SJSA1 (cell line): ENCODE data around the gene IQSEC1. TPM values are rescaled to one million over a fixed set of nuclear protein-coding genes. Genes with fewer than 3 reads are reported as not detected.
A peak's percentile ranks its signal among the peaks of the same experiment; 100 is the strongest.

Experiments
- DNase-seq, 2 experiments: peaks; one replicate each; pipeline ENCODE4 v3.0.0-alpha.2; 2015 to 2020; ENCODE audit warnings: low spot score in 2 of 2, low read depth in 1 of 2
- H3K27ac ChIP-seq: fragments of 250-450 bp; sonication (Bioruptor Pico); 2 replicates; pipeline ENCODE4 v1.5.1; 2020; ENCODE audit warnings: mild to moderate bottlenecking, moderate library complexity
- H3K27me3 ChIP-seq: fragments of 250-450 bp; sonication (Bioruptor Pico); replicated peaks from 2 replicates; pipeline ENCODE4 v1.5.1; 2020; ENCODE audit warnings: mild to moderate bottlenecking, moderate library complexity
- H3K36me3 ChIP-seq: fragments of 250-450 bp; sonication (Bioruptor Pico); 2 replicates; pipeline ENCODE4 v1.5.1; 2020; ENCODE audit warnings: mild to moderate bottlenecking
- H3K4me1 ChIP-seq: fragments of 250-450 bp; sonication (Bioruptor Pico); replicated peaks from 2 replicates; pipeline ENCODE4 v1.6.1; 2021; ENCODE audit warnings: mild to moderate bottlenecking
- H3K4me3 ChIP-seq: fragments of 250-450 bp; sonication (Bioruptor Pico); 2 replicates; pipeline ENCODE4 v1.5.1; 2020; ENCODE audit warnings: mild to moderate bottlenecking
- H3K9me3 ChIP-seq: fragments of 250-450 bp; sonication (Bioruptor Pico); replicated peaks from 2 replicates; pipeline ENCODE4 v1.5.1; 2020; ENCODE audit warnings: mild to moderate bottlenecking
- total RNA-seq: library from RNA; depleted of rRNA; stranded (reverse); fragments of >200 nt; shearing (Covaris generic); gene quantifications from 2 replicates; pipeline ENCODE4 v1.2.3, GENCODE V29; 2014

IQSEC1 gene
- total RNA-seq, 1 experiment from 2014 or later, result 6.5 TPM

- no peaks in the 10 kb centered on the region for H3K9me3 ChIP-seq
- peak overlapping the region; percentile 41 for H3K4me3 ChIP-seq
- no peak overlapping the region for H3K27ac ChIP-seq
- H3K4me1 ChIP-seq, result peaks cover 13% of the 10 kb centered on the region
- peak; percentile 69 to 73 for DNase-seq
- no peaks in the 10 kb centered on the region for H3K36me3 ChIP-seq
- H3K27me3 ChIP-seq, result peaks cover 29% of the 10 kb centered on the region
These were observed 78.4 kb downstream of the IQSEC1 start for GRCh38 chr3:12994607-12995388.

- Histone ChIP-seq H3K4me1 (peaks cover 13% of the 10 kb centered on the region), H3K36me3 (no peaks in the 10 kb centered on the region), H3K27me3 (peaks cover 29% of the 10 kb centered on the region), H3K27ac (no peak overlapping the region), H3K9me3 (no peaks in the 10 kb centered on the region), H3K4me3 (peak overlapping the region; percentile 41)
- DNase-seq, result no peak
These were observed 78.9 kb downstream of the IQSEC1 start for GRCh38 chr3:12994357-12994606.

- peaks cover 29% of the 10 kb centered on the region for H3K27me3 ChIP-seq
- no peak overlapping the region for H3K27ac ChIP-seq
- H3K4me3 ChIP-seq, result peak overlapping the region; percentile 41
- H3K36me3 ChIP-seq, result no peaks in the 10 kb centered on the region
- DNase-seq, result no peak
- no peaks in the 10 kb centered on the region for H3K9me3 ChIP-seq
- H3K4me1 ChIP-seq, result peaks cover 13% of the 10 kb centered on the region
These were observed 79.5 kb downstream of the IQSEC1 start for GRCh38 chr3:12993517-12994356.

GRCh38 chr3:12992629-12993516 lies 80.4 kb downstream of the IQSEC1 start:
- Histone ChIP-seq H3K36me3 (no peaks in the 10 kb centered on the region), H3K4me3 (no peak overlapping the region), H3K27me3 (peaks cover 29% of the 10 kb centered on the region), H3K4me1 (peaks cover 13% of the 10 kb centered on the region), H3K27ac (no peak overlapping the region), H3K9me3 (no peaks in the 10 kb centered on the region)
- DNase-seq, result peak in 1 of 2 experiments; percentile 52

GRCh38 chr3:12991861-12992281 lies 81.4 kb downstream of the IQSEC1 start:
- Histone ChIP-seq H3K27ac (no peak overlapping the region), H3K9me3 (no peaks in the 10 kb centered on the region), H3K4me1 (peaks cover 13% of the 10 kb centered on the region), H3K27me3 (peaks cover 24% of the 10 kb centered on the region), H3K36me3 (no peaks in the 10 kb centered on the region), H3K4me3 (no peak overlapping the region)
- no peak for DNase-seq

- Histone ChIP-seq H3K4me1 (peaks cover 13% of the 10 kb centered on the region), H3K9me3 (no peaks in the 10 kb centered on the region), H3K4me3 (no peak overlapping the region), H3K27me3 (peaks cover 20% of the 10 kb centered on the region), H3K36me3 (no peaks in the 10 kb centered on the region), H3K27ac (no peak overlapping the region)
- no peak for DNase-seq
These were observed 81.8 kb downstream of the IQSEC1 start for GRCh38 chr3:12991481-12991837.

GRCh38 chr3:12990781-12991480 lies 82.3 kb downstream of the IQSEC1 start:
- peaks cover 20% of the 10 kb centered on the region for H3K27me3 ChIP-seq
- no peak overlapping the region for H3K4me3 ChIP-seq
- no peaks in the 10 kb centered on the region for H3K36me3 ChIP-seq
- peaks cover 13% of the 10 kb centered on the region for H3K4me1 ChIP-seq
- no peak for DNase-seq
- no peak overlapping the region for H3K27ac ChIP-seq
- no peaks in the 10 kb centered on the region for H3K9me3 ChIP-seq

- no peak overlapping the region for H3K4me3 ChIP-seq
- no peak overlapping the region for H3K27ac ChIP-seq
- no peak for DNase-seq
- peaks cover 20% of the 10 kb centered on the region for H3K27me3 ChIP-seq
- H3K4me1 ChIP-seq, result peaks cover 13% of the 10 kb centered on the region
- H3K9me3 ChIP-seq, result no peaks in the 10 kb centered on the region
- no peaks in the 10 kb centered on the region for H3K36me3 ChIP-seq
These were observed 82.9 kb downstream of the IQSEC1 start for GRCh38 chr3:12990306-12990705.

- Histone ChIP-seq H3K4me3 (no peak overlapping the region), H3K9me3 (no peaks in the 10 kb centered on the region), H3K27ac (no peak overlapping the region), H3K27me3 (peaks cover 13% of the 10 kb centered on the region), H3K36me3 (no peaks in the 10 kb centered on the region), H3K4me1 (peaks cover 4% of the 10 kb centered on the region)
- DNase-seq, result no peak
These were observed 84.3 kb downstream of the IQSEC1 start for GRCh38 chr3:12988728-12989454.

GRCh38 chr3:12987602-12988001 lies 85.6 kb downstream of the IQSEC1 start:
- Histone ChIP-seq H3K27ac (no peak overlapping the region), H3K4me1 (no peaks in the 10 kb centered on the region), H3K9me3 (no peaks in the 10 kb centered on the region), H3K4me3 (no peak overlapping the region), H3K36me3 (no peaks in the 10 kb centered on the region), H3K27me3 (peaks cover under 1% of the 10 kb centered on the region)
- no peak for DNase-seq

GRCh38 chr3:12986986-12987385 lies 86.2 kb downstream of the IQSEC1 start:
- no peaks in the 10 kb centered on the region for H3K36me3 ChIP-seq
- H3K27ac ChIP-seq, result no peak overlapping the region

GRCh38 chr3:12986521-12986920 lies 86.7 kb downstream of the IQSEC1 start:
- Histone ChIP-seq H3K27me3 (no peaks in the 10 kb centered on the region), H3K27ac (no peak overlapping the region), H3K9me3 (no peaks in the 10 kb centered on the region), H3K4me1 (no peaks in the 10 kb centered on the region), H3K36me3 (no peaks in the 10 kb centered on the region), H3K4me3 (no peak overlapping the region)
- DNase-seq, result no peak

More at GRCh38 chr3:12986986-12987385, 86.2 kb downstream of the IQSEC1 start:
- Histone ChIP-seq H3K27me3 (no peaks in the 10 kb centered on the region), H3K4me3 (no peak overlapping the region), H3K4me1 (no peaks in the 10 kb centered on the region), H3K9me3 (no peaks in the 10 kb centered on the region)
- no peak for DNase-seq

- H3K9me3 ChIP-seq, result no peaks in the 10 kb centered on the region
- H3K27me3 ChIP-seq, result no peaks in the 10 kb centered on the region
- no peaks in the 10 kb centered on the region for H3K36me3 ChIP-seq
- no peak for DNase-seq
- no peaks in the 10 kb centered on the region for H3K4me1 ChIP-seq
- H3K4me3 ChIP-seq, result no peak overlapping the region
- no peak overlapping the region for H3K27ac ChIP-seq
These were observed 87.2 kb downstream of the IQSEC1 start for GRCh38 chr3:12986031-12986430.
